Vagina (tissue), 2 donors: ENCODE data around the gene CREG2. TPM values are rescaled to one million over a fixed set of nuclear protein-coding genes. Genes with fewer than 3 reads are reported as not detected.

Source experiments
- DNase-seq, 2 donors: peaks; one replicate each; pipeline ENCODE4 v3.0.0-alpha.2; 2017; ENCODE audit errors: extremely low spot score in 2 of 2
- H3K27ac ChIP-seq: fragments of 200-600 bp; sonication (generic); one replicate; pipeline ENCODE4 v1.5.1; 2019
- H3K27me3 ChIP-seq: fragments of 200-600 bp; sonication (generic); one replicate; pipeline ENCODE4 v1.5.1; 2019
- H3K36me3 ChIP-seq, 2 donors: fragments of 200-600 bp; sonication (generic); one replicate each; pipeline ENCODE4 v1.5.1; 2017 to 2019
- H3K4me1 ChIP-seq: fragments of 200-600 bp; sonication (generic); one replicate; pipeline ENCODE4 v1.5.1; 2019
- H3K4me3 ChIP-seq, 2 donors: fragments of 200-600 bp; sonication (generic); 1 replicate in 1 of 2; 2 replicates in 1 of 2; pipeline ENCODE4 v1.5.1; 2016 to 2019
- H3K9me3 ChIP-seq: fragments of 200-600 bp; sonication (generic); one replicate; pipeline ENCODE4 v1.5.1; 2019
- CTCF ChIP-seq, 3 experiments: fragments of 450-650 bp in 2 of 3; fragments of 200-600 bp in 1 of 3; sonication (generic) in 1 of 3; IDR thresholded peaks; one replicate each; pipeline ENCODE4 v1.5.1; 2017 to 2019; ENCODE audit warnings: antibody characterized with exemption in 3 of 3, mild to moderate bottlenecking in 2 of 3, moderate library complexity in 2 of 3
- POLR2A ChIP-seq, 2 donors: fragments of 450-650 bp; IDR thresholded peaks; one replicate each; pipeline ENCODE4 v1.6.1; 2017; ENCODE audit warnings: antibody characterized with exemption in 2 of 2, mild to moderate bottlenecking in 2 of 2, moderate library complexity in 2 of 2
- POLR2AphosphoS5 ChIP-seq, 2 donors: sonication (generic); formaldehyde crosslinking; IDR thresholded peaks; one replicate each; pipeline ENCODE4 v1.9.0; 2017; ENCODE audit warnings: antibody characterized with exemption in 2 of 2, mild to moderate bottlenecking in 2 of 2, low read depth in 1 of 2; ENCODE audit not compliant: insufficient read depth in 1 of 2
- intact Hi-C: fragments of 100-400 bp; cut with DNase I; formaldehyde crosslinking; loops from one replicate; pipeline ENCODE4 v1.15.1; 2023
- total RNA-seq: library from RNA; depleted of rRNA; stranded (reverse); fragments of >200 nt; gene quantifications from one replicate; pipeline ENCODE4 v1.2.3, GENCODE V29; 2016

The CREG2 gene
- total RNA-seq, 1 donor from 2014 or later = 0.25 TPM

- Histone ChIP-seq H3K9me3 (no peaks in the 10 kb centered on the region), H3K27me3 (no peaks in the 10 kb centered on the region), H3K4me1 (peaks cover 84% of the 10 kb centered on the region), H3K4me3 (no peak overlapping the region), H3K36me3 (no peaks in the 10 kb centered on the region), H3K27ac (no peak overlapping the region)
- TF ChIP-seq POLR2A (IDR thresholded peaks at IDR 0.05) (no peak), CTCF (IDR thresholded peaks at IDR 0.05) (no peak), POLR2AphosphoS5 (IDR thresholded peaks at IDR 0.05; ENCODE audit: insufficient read depth in 1 of 2, low read depth in 1 of 2) (no peak)
- intact Hi-C loops = loop anchor here (10.0 kb wide), 1 partner anchor 47 kb away; the partner anchor contains the start of gene CNOT11
- DNase-seq = no peak
Measured at GRCh38 chr2:101302016-101302415, 85.3 kb downstream of the CREG2 start.

GRCh38 chr2:101300836-101301235 is 86.5 kb downstream of the CREG2 start:
- Histone ChIP-seq H3K27ac (no peak overlapping the region), H3K4me1 (peaks cover 88% of the 10 kb centered on the region), H3K4me3 (no peak overlapping the region), H3K36me3 (no peaks in the 10 kb centered on the region), H3K27me3 (no peaks in the 10 kb centered on the region), H3K9me3 (no peaks in the 10 kb centered on the region)
- intact Hi-C loops = loop anchor here (10.0 kb wide), 1 partner anchor 46 kb away; the partner anchor contains the start of gene CNOT11
- no peak for TF ChIP-seq POLR2AphosphoS5 (IDR thresholded peaks at IDR 0.05; ENCODE audit: insufficient read depth in 1 of 2, low read depth in 1 of 2)
- no peak for TF ChIP-seq CTCF (IDR thresholded peaks at IDR 0.05)
- TF ChIP-seq POLR2A (IDR thresholded peaks at IDR 0.05) = no peak
- no peak for DNase-seq

GRCh38 chr2:101300164-101300563 is 87.1 kb downstream of the CREG2 start:
- Histone ChIP-seq H3K27me3 (no peaks in the 10 kb centered on the region), H3K9me3 (no peaks in the 10 kb centered on the region), H3K4me1 (peaks cover 84% of the 10 kb centered on the region), H3K4me3 (no peak overlapping the region), H3K36me3 (no peaks in the 10 kb centered on the region), H3K27ac (no peak overlapping the region)
- no peak for TF ChIP-seq POLR2AphosphoS5 (IDR thresholded peaks at IDR 0.05; ENCODE audit: insufficient read depth in 1 of 2, low read depth in 1 of 2)
- no peak for TF ChIP-seq CTCF (IDR thresholded peaks at IDR 0.05)
- no peak for TF ChIP-seq POLR2A (IDR thresholded peaks at IDR 0.05)
- intact Hi-C loops = loop anchor here (10.0 kb wide), 1 partner anchor 45 kb away; the partner anchor contains the start of gene CNOT11
- DNase-seq = no peak

- Histone ChIP-seq H3K4me3 (no peak overlapping the region), H3K9me3 (no peaks in the 10 kb centered on the region), H3K27me3 (no peaks in the 10 kb centered on the region), H3K27ac (no peak overlapping the region), H3K36me3 (peaks cover 0 to 3% of the 10 kb centered on the region in 2 donors), H3K4me1 (peaks cover 79% of the 10 kb centered on the region)
- intact Hi-C loops = loop anchor here (10.0 kb wide), 1 partner anchor 45 kb away; the partner anchor contains the start of gene CNOT11
- no peak for DNase-seq
- TF ChIP-seq POLR2A (IDR thresholded peaks at IDR 0.05) (no peak), POLR2AphosphoS5 (IDR thresholded peaks at IDR 0.05; ENCODE audit: insufficient read depth in 1 of 2, low read depth in 1 of 2) (no peak), CTCF (IDR thresholded peaks at IDR 0.05) (no peak)
Measured at GRCh38 chr2:101299604-101300003, 87.7 kb downstream of the CREG2 start.

GRCh38 chr2:101297383-101297782 is 89.9 kb downstream of the CREG2 start:
- no peak overlapping the region for H3K27ac ChIP-seq
- H3K36me3 ChIP-seq = peaks cover 0 to 15% of the 10 kb centered on the region in 2 donors
- DNase-seq = no peak
- intact Hi-C loops = no loop called here
- peaks cover 61% of the 10 kb centered on the region for H3K4me1 ChIP-seq
- H3K27me3 ChIP-seq = no peaks in the 10 kb centered on the region
- no peak overlapping the region for H3K4me3 ChIP-seq
- no peaks in the 10 kb centered on the region for H3K9me3 ChIP-seq
- TF ChIP-seq POLR2A (IDR thresholded peaks at IDR 0.05) (no peak), CTCF (IDR thresholded peaks at IDR 0.05) (no peak), POLR2AphosphoS5 (IDR thresholded peaks at IDR 0.05; ENCODE audit: insufficient read depth in 1 of 2, low read depth in 1 of 2) (no peak)
